ENCODE measurements around the gene JSRP1.
"Not testable (repeated sequence)": the region's sequence is repeated elsewhere in the genome, so short reads cannot be mapped to it uniquely, and the experiment has no call there.

JSRP1 gene

DNA sequence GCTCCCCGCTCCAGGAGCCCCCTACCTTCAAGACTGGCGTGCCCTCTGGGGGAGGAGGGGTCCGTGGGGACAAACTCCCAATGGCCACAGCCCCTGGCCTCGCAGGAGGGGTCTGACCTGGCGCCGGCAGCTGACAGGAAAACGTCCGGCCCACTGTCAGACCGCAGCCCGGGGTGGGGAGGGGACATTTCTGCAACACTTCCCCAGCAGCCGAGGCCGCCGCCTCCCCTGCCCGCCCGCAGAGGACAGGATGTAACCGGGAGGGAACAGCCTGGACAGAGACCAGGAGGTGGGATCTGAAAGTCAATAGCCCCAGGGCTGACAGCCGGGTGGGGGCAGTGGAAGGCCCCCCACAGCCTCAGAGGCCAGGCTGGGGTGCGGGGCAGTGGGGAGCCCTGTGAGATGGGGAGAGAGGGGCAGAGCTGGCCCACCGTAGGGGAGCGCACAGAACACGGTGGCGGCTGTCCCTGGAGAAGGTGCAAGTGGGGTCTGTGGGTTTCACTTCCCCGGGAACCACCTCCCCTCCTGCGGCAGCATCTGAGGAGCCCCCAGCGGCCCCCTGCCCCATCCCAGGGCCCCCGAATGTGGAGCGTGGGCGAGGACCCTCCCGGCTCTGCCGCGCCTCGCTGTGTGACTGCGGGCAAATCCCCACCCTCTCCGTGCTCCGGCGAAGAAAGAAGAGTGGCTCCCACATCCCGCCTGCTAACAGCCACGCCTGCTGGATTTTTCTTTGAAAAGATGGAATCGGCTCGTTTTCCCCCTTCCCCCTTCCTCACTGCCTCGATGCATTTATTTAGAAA, 26.0 kb upstream of the JSRP1 start, which contains the start of gene PEAK3:
Gene PEAK3 (minus strand): TSS at position 114 of the 800 bp plus-strand sequence. CDS start 1,244 bp downstream, outside the sequence.
- DNase-seq = no peak

DNA sequence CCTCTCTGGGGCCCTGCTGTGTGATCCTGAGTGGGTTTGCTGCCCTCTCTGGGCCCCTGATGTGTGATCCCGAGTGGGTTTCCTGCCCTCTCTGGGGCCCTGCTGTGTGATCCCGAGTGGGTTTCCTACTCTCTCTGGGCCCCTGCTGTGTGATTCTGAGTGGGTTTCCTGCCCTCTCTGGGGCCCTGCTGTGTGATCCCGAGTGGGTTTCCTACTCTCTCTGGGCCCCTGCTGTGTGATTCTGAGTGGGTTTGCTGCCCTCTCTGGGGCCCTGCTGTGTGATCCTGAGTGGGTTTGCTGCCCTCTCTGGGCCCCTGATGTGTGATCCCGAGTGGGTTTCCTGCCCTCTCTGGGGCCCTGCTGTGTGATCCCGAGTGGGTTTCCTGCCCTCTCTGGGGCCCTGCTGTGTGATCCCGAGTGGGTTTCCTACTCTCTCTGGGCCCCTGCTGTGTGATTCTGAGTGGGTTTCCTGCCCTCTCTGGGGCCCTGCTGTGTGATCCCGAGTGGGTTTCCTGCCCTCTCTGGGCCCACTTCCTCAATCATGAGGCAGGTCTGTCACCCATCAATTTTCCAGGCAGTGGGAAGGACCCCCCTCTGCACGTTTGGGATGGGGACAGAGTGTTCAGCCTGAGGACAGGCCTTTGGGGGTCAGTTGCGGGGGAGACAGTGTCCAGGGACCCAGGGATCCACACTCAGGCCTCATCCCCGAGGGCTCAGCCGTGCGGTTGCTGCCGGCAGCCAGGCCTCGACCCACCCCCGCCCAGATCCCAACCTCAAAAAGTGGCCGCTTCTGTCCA, 25.2 kb upstream of the JSRP1 start:
- DNase-seq = not testable (repeated sequence)

DNA sequence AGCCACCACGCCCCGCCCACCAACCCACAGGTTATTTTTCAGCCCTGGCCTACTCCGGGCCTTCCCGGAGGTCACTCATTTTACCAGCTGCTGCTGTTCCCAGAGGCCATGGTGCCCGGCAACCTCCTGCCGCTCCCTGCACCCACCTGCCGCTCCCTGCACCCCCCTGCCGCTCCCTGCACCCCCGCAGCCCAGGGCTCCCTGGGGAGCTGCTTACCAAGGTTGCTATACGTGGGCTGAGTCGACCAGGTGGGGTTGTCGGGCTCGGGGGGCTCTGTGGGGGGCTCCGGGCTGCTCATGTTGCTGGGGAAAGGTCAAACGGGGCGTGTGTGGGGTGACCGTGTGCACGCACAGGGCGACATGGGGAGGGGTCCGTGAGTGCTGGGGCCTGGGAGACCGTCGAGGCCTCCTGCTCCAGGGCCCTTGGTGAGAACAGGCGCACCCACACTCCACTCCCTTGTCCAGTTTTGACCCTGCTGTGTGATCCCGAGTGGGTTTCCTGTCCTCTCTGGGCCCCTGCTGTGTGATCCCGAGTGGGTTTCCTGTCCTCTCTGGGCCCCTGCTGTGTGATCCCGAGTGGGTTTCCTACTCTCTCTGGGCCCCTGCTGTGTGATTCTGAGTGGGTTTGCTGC, 24.5 kb upstream of the JSRP1 start:
- DNase-seq = no peak

DNA sequence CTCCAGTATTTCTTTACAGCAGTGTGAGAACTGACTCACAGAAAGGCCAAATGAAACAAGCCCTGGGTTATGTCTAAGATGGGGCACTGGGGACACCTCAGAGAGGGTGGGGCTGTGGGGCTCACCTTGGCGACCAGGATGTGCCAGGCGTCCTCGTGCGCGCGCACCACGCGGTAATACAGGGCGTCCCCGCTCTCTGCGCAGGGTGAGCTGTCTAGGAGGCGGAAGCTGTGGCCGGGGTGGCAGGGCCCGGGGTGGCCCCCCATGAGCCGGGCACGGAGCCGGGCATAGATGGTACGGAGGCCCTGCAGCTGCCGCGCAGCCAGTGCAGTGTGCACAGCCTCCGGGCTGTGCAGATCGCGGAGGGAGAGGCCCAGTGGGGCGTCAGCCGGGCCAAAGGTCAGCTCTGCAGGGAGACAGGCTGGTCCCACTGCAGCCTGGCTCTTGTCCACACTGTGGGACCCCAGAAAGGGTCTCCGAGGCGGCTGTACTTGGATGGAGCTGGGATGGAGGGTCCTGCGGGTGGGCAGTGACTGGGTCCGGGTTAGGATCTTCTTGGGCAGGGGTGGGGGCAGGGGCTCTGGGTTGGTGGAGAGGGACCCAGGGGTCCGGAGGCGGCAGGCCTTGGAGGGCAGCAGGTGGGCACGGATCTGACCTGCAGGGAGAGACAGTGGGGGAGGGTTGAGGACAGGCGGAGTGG, 22.4 kb upstream of the JSRP1 start:
- no peak for DNase-seq

DNA sequence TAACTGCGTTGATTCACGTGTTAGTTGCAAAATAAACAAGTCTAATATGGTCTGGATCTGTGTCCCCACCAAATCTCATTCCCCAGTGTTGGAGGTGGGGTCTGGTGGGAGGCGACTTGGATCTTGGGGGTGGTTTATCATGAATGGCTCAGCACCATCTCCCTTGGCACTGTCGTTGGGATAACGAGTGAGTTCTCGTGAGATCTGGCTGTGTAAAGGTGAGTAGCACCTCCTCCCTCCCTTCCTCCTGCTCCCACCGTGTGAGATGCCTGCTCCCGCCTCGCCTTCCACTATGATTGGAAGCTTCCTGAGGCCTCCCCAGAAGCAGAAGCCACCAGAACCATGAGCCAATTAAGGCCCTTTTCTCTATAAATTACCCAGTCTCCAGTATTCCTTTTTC, 20.9 kb upstream of the JSRP1 start:
- no peak for DNase-seq

DNA sequence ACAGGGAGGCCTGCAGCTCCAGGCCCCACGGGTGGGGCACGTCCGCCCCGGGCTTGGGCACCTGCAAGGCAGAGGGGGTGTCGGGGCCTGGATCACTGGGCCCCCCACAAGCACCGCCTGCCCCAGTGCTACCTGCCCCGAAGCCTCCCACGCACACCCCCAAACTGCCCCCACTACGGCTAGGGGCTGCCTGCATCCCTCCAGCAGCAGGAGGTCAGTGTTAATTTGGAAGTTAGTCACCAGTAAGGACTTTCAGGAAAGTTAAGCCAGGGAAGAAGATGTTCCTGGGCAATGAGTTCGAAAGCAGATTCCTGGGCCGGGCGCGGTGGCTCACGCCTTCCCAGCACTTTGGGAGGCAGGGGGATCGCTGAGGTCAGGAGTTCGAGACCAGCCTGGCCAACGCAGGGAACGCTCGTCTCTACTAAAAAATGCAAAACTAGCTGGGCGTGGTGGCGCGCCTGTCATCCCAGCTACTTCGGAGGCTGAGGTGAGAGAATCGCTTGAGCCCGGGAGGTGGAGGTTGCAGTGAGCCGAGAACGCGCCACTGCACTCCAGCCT, 20.3 kb upstream of the JSRP1 start:
- no peak for DNase-seq

DNA sequence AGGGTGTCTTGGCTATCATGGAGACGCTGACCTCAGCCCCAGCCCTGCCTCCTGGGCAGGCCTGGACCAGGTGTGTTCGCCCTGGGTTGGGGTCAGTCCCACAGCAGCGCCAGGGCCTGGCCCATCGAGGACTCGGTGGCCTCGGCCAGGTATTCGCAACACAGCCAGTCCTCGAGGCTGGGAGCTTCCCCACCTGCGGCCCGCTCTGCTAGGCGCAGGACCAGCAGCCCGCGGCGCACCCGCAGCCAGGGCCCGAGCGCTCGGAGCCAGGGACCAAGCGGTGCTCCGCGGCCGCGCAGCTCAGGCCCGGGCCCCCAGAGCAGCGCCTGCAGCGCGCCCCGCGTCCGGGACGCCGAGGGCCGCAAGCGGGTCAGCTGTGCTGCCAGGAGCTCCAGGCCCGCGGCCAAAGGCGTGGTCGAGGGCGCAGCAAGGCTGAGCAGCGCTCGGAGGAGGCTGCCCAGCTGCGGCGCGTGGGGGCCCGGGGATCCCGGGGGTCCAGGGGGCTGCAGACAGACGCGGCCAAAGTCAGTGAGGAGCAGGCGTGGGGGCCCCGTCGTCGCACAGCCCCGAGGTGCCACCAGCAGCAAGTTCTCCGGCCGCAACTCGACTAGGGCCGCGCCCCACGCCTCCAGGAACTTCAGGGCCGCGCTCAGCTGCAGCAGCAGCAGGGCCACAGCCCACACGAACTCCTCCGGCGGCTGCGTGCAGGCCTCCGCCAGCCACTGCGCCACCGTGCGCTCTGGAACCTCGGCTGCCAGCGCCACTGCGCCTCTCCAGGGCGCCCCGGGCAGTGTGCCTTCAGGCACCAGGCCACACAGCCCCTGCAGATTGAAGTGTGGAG, 19.6 kb upstream of the JSRP1 start:
- DNase-seq = no peak

DNA sequence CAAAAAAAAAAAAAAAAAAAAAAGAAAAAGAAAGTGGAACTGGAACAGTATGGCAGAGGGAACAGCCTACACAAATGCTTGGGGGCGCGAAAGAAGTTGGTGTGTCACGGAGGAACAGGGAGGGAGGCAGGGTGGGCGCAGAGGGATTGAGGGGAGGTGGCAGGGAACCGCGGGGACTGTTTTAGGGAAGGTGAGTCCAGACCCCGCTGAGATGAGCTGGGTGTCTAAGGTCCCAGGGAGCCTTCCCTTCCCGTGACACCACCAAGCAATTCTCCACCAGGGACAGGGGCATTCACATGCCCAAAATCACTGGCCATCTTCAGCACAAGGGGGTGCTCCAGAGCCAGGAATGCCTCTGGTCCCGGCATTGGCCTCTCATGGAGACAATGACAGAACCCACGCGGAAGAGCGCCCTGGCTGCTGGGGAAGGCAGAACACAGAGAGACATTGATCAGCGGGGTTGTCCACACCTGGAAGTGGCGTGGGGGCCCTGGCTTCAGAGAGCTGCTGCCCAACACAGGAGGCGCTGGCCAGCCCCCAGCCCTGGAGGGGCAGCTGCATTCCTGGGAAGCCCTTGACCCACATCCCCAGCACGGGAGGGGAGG, 18.8 kb upstream of the JSRP1 start:
- DNase-seq = no peak

DNA sequence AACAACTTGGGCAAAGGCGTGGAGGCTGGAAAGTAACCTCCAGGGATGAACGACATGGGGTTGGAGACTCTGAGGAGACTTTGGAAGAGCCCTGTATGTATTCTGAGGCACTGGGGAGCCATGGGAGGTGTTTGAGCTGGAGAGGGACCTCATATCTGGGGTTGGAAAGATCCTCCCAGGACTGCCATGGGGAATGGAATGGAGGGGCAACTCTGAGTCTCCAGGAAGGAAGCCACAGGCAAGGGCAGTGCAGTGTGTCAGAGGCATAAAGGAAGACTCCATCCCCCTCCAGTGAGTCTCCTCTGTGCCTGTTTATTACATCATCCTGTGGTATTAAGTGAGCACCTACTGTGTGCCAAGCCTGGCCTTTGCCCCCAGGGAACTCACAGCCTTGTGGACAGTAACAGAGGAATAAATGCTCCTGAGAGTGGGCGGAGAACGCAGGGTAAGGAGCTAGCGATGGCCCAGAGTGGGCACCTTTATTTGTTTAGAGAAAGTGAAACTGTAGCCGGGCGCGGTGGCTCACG, 18.0 kb upstream of the JSRP1 start:
- DNase-seq = no peak

DNA sequence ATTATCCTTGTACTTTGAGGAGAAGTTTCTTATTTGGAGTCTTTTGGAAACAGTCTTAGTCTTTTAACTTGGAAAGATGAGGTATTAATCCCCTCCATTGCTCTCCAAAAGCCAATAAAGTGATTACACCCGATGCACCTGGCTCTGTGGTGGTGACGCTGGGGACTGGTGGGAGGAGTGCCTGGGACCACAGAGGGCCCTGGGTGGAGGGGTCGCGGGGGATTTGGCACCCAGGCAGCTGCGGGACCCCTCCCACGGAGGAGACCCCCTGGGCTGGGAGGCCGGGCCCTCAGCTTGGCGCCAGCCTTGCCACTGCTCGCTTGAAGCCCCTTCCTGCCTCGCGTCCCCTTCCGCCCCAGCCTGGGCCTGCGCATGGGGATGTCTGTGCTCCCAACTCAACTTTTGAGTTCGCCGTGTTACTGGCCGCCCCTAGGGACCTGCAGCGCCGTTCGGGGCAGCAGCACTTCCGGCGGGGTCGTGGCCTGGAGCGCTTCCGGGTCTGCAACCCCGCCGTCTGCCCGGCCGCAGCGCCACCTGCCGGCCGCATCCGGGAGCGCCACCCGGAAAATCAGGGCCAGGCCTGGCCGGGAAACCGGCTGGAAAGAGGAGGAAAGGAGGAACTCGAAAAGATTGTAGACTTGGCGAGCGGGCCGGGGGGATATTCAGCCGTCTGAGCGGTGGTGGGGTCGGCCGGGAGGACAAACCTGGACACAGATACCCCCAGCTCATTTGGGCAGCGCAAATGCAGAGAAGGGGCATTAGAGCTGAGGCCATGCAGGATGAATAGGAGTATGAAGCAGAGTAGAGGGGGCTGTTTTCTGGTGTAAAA, 17.4 kb upstream of the JSRP1 start:
- DNase-seq = no peak

DNA sequence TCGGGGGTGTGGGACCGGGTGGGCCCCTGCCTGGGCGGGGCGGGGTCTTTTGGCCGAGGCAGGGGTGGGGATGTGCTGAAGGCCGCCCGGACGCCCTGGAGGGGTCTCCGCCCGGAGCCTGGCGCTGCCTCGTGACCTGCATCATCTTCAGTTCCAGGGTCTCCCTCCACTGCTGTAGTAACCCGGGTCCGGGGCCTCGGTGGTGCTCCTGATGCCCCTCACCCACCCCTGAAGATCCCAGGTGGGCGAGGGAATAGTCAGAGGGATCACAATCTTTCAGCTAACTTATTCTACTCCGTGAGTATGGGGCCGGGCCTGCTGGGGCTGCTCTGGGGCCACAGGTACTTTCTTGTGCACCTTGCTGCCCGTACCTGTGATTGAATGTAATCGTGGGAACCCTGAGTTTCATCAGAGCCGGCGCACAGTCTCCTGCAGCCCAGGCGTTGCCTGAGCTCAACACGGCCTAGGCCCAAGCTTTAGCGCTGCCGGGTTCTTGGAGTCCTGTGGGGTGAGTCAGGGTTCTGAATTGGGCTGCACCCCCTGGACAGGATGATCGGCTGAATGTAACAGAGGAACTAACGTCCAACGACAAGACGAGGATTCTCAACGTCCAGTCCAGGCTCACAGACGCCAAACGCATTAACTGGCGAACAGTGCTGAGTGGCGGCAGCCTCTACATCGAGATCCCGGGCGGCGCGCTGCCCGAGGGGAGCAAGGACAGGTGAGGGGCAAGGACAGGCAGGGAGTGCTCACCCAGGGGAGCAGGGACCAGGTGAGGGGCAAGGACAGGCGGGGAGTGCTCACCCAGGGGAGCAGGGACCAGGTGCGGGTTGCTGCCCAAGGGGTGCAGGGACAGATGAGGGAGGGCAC, 15.3 kb upstream of the JSRP1 start:
- no peak for DNase-seq

DNA sequence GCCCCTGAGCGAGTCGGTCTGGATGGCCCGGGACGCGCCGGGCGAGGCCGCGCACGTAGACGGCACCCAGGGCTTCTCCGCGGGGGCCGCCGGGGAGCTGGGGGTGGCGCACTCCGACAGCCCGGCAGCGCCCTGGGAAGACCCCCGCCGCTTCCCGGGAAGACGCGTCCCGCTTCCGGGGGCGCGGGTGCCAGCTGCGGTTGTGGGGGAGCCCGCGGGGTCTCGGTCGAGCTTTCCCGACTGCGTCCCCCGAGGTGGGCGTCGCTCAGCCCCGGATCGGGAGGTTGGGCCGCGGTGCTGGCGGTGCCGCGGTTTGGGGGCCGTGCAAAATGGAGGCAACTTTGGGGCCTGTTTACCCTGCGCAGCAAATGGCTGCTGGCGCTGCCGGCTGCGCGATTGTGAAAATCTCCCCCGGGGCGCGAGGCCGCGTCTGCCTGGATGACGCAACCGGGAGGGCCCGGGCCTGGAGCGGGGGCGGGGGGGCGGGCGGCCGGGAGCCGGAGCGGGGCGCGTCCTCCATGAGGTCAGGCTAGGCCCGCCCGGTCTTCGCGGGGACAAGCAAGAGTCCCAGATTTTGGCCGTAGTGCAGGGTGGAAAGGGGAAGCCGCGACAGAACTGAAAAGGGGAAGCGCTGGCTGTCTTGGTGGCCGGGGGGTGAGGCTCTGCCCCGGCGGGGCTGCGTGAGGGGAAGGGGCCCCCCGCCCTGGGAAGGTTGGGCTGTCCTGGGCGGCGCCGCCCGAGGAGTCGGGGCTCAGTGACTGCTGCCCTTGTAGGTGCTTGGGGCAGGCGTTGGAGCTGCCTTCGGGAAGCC, 14.4 kb upstream of the JSRP1 start:
- no peak for DNase-seq

DNA sequence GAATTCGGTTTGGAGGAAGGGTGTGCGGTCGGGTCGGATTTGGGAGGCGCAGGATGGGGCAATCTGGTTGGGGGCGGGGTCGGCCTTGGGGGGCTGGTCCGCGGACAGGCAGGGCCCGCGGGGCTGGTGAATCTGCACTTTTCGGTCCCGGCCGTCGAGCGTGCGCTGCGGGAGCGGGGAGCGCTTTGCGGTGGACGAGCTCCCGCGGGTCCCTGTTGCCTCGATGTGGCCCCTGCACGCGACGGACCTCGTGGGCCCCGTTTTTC, 13.9 kb upstream of the JSRP1 start:
- no peak for DNase-seq

DNA sequence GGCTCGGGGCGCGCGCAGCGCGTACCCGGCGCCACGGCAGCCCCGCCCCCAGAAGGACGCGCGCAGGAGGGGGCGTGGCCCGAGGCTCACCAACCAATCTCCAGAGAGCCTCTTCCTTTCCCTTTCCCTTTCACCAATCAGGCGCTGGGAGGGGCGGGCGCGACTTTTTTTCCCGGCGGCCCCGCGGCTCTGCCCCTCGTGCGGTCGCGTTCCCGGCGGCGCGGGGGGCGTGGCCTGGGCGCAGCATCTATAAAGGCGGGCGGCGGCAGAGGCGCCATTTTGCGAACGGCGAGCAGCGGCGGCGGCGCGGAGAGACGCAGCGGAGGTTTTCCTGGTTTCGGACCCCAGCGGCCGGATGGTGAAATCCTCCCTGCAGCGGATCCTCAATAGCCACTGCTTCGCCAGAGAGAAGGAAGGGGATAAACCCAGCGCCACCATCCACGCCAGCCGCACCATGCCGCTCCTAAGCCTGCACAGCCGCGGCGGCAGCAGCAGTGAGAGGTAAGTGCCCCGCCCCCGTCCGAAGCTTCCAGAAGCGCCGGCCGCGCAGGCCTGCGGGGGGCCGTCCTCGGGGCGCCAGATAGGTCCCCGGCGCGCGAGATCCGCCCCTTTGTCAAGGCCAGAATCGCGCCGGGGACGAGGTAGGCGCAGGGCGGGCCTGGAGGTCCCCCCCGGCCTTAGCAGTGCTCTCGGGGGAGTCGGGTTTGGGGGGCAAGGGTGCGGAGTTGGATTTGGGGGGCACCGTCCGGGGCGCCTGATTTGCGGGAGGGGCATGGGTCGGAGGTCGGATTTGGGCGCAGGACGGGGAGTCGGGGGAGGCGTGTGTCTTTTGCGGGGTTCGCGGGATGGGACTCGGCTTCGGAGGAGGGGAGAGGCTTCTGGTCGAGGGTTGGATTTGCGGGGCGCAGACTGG, 13.3 kb upstream of the JSRP1 start:
- peak; percentile 78 to 94 for DNase-seq

DNA sequence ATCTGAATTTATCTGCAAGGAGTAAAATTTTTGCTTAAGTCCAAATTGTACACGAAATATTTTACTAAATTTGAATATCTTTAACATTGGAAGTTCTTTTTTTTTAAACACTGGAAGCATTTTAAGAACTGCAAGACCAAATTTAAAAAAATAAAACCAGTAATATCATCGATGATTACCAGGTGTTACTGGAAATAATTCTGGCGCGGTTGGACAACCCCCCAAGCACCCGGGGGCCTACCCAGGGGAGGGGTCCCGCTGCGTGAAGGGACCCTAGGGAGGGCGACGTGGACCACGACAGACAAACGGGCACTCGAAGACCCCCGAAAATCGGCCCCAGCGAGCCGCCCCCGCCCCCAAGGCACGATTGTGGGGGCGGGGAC, 12.6 kb upstream of the JSRP1 start:
- no peak for DNase-seq

DNA sequence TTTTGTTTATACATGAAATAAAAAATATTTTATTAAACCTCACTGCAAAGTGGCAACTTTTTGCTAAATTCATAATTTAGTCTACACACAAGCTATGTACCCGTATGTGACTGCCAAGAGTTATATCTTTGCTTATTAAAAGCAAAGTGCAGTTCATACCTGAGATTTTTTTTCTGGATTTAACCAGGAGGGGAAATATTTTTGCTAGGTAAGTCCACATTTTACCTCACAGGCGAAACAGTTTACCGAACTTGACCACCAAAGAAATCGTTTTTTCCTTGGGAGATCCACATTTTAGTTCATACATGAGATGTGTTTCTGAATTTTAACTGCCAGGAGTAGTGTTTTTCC, 12.2 kb upstream of the JSRP1 start:
- no peak for DNase-seq
